Motor neuron (in vitro differentiated cells): Measurements from ENCODE around the gene NYAP1. TPM values are rescaled to one million over a fixed set of nuclear protein-coding genes. Genes with fewer than 3 reads are reported as not detected.

ENCODE experiments used
- total RNA-seq, 8 experiments: library from RNA; unstranded; fragments of 300-600 nt; gene quantifications; 2 replicates each; pipeline versions ENCODE4 v1.2.3 to v1.2.4, GENCODE V29; 2022

The NYAP1 gene
- total RNA-seq, 8 experiments from 2014 or later: 0.81 to 30.0 (median 14.4) TPM

Other genes starting within 250 kb of the NYAP1 start
- 1 to 10 TPM; 1.9 to 7.9 (median 4.1) TPM for gene SPDYE3, start 176.2 kb upstream of the NYAP1 start, total RNA-seq
- 100 to 1,000 TPM in 1 of 8 experiments, 10 to 100 TPM in 7; 10.6 to 107 (median 19.6) TPM for gene PILRB, start 125.8 kb upstream of the NYAP1 start, total RNA-seq
- gene PILRA, start 110.4 kb upstream of the NYAP1 start, total RNA-seq: 1 to 10 TPM in 7 of 8 experiments, under 1 TPM in 1; 0.88 to 9.4 (median 3.0) TPM
- 10 to 100 TPM in 1 of 8 experiments, 1 to 10 TPM in 7; 2.2 to 12.3 (median 3.5) TPM for gene ZCWPW1, start 55.2 kb upstream of the NYAP1 start, total RNA-seq
- gene MEPCE, start 54.1 kb upstream of the NYAP1 start, total RNA-seq: 10 to 100 TPM; 11.5 to 54.3 (median 29.1) TPM
- 10 to 100 TPM; 11.5 to 38.3 (median 20.2) TPM for gene PPP1R35, start 47.4 kb upstream of the NYAP1 start, total RNA-seq
- 1 to 10 TPM in 2 of 8 experiments, under 1 TPM in 5, not detected in 1; 0.38 to 2.7 (median 0.81) TPM for gene SPACDR, start 19.7 kb upstream of the NYAP1 start, total RNA-seq
- 10 to 100 TPM in 7 of 8 experiments, 1 to 10 TPM in 1; 9.9 to 44.4 (median 22.0) TPM for gene TSC22D4, start 4.7 kb upstream of the NYAP1 start, total RNA-seq
- 10 to 100 TPM in 4 of 8 experiments, 1 to 10 TPM in 4; 2.7 to 22.3 (median 7.5) TPM for gene AGFG2, start 55.3 kb downstream of the NYAP1 start, total RNA-seq
- 1 to 10 TPM in 4 of 8 experiments, under 1 TPM in 3, not detected in 1; 0.43 to 2.8 (median 1.0) TPM for gene SAP25, start 90.0 kb downstream of the NYAP1 start, total RNA-seq
- gene LRCH4, start 102.2 kb downstream of the NYAP1 start, total RNA-seq: 10 to 100 TPM in 5 of 8 experiments, 1 to 10 TPM in 3; 9.1 to 24.3 (median 18.6) TPM
- 1 to 10 TPM in 3 of 8 experiments, under 1 TPM in 5; 0.25 to 1.9 (median 0.75) TPM for gene FBXO24, start 102.4 kb downstream of the NYAP1 start, total RNA-seq
- 100 to 1,000 TPM in 4 of 8 experiments, 10 to 100 TPM in 1, 1 to 10 TPM in 3; 3.0 to 369 (median 86.9) TPM for gene PCOLCE, start 118.4 kb downstream of the NYAP1 start, total RNA-seq
- gene MOSPD3, start 128.6 kb downstream of the NYAP1 start, total RNA-seq: 10 to 100 TPM in 7 of 8 experiments, 1 to 10 TPM in 1; 9.5 to 20.5 (median 15.2) TPM
- gene TFR2, start 157.6 kb downstream of the NYAP1 start, total RNA-seq: 1 to 10 TPM in 6 of 8 experiments, under 1 TPM in 2; 0.54 to 3.9 (median 2.5) TPM
- gene ACTL6B, start 172.5 kb downstream of the NYAP1 start, total RNA-seq: 10 to 100 TPM in 5 of 8 experiments, not detected in 3; 29.4 to 51.9 (median 38.1) TPM
- 100 to 1,000 TPM; 141 to 235 (median 188) TPM for gene GNB2, start 189.8 kb downstream of the NYAP1 start, total RNA-seq
- gene GIGYF1, start 210.3 kb downstream of the NYAP1 start, total RNA-seq: 10 to 100 TPM; 10.6 to 40.7 (median 19.1) TPM
- gene POP7, start 222.2 kb downstream of the NYAP1 start, total RNA-seq: 10 to 100 TPM; 32.0 to 59.6 (median 38.6) TPM
- under 1 TPM in 1 of 8 experiments, not detected in 7; 0.11 TPM for gene EPO, start 236.5 kb downstream of the NYAP1 start, total RNA-seq
- gene ZAN, start 249.7 kb downstream of the NYAP1 start, total RNA-seq: under 1 TPM in 6 of 8 experiments, not detected in 2; 0.04 to 0.24 (median 0.14) TPM